COLO668 (cell line): ENCODE results near the gene ARHGAP33.
"Not testable (repeated sequence)": the region's sequence is repeated elsewhere in the genome, so short reads cannot be mapped to it uniquely, and the experiment has no call there.

Experiments
- DNase-seq: peaks from one replicate; lab custom pipeline; 2025; ENCODE audit not compliant: unreplicated experiment; lab: John Stamatoyannopoulos, UW

Gene ARHGAP33

GRCh38 chr19:35790981-35791813 lies 15.8 kb downstream of the ARHGAP33 start:
- DNase-seq: peak; percentile 71

- no peak for DNase-seq
Measured at GRCh38 chr19:35791814-35792279, 16.5 kb downstream of the ARHGAP33 start.

GRCh38 chr19:35792312-35792711 lies 16.9 kb downstream of the ARHGAP33 start:
- DNase-seq: no peak

- DNase-seq: no peak
Measured at GRCh38 chr19:35792888-35793287, 17.5 kb downstream of the ARHGAP33 start.

GRCh38 chr19:35793381-35794165 lies 18.2 kb downstream of the ARHGAP33 start:
- no peak for DNase-seq

GRCh38 chr19:35795564-35795963 lies 20.2 kb downstream of the ARHGAP33 start:
- DNase-seq: not testable (repeated sequence)

- no peak for DNase-seq
Measured at GRCh38 chr19:35796645-35797542, 21.5 kb downstream of the ARHGAP33 start.

GRCh38 chr19:35797663-35798062 lies 22.3 kb downstream of the ARHGAP33 start:
- peak; percentile 18 for DNase-seq

- no peak for DNase-seq
Measured at GRCh38 chr19:35801828-35802227, 26.5 kb downstream of the ARHGAP33 start.

GRCh38 chr19:35805526-35806102 lies 30.2 kb downstream of the ARHGAP33 start:
- peak; percentile 72 for DNase-seq

GRCh38 chr19:35806597-35806996 lies 31.2 kb downstream of the ARHGAP33 start:
- no peak for DNase-seq

- no peak for DNase-seq
Measured at GRCh38 chr19:35807633-35808032, 32.3 kb downstream of the ARHGAP33 start.

- DNase-seq: peak; percentile 10
Measured at GRCh38 chr19:35811317-35812219, 36.2 kb downstream of the ARHGAP33 start.

- peak; percentile 6 for DNase-seq
Measured at GRCh38 chr19:35812220-35813042, 37.1 kb downstream of the ARHGAP33 start, which contains the start of gene PRODH2. Gene PRODH2, minus strand, starts transcription at chr19:35812845. Its CDS starts 40 bp downstream, at chr19:35812805.

- no peak for DNase-seq
Measured at GRCh38 chr19:35813043-35813890, 37.9 kb downstream of the ARHGAP33 start.

GRCh38 chr19:35816262-35816661 lies 40.9 kb downstream of the ARHGAP33 start:
- DNase-seq: no peak

- no peak for DNase-seq
Measured at GRCh38 chr19:35816846-35817245, 41.5 kb downstream of the ARHGAP33 start.

GRCh38 chr19:35818445-35818844 lies 43.1 kb downstream of the ARHGAP33 start:
- no peak for DNase-seq
